Measurements from ENCODE around the gene DRC1.
"Not testable (repeated sequence)": the region's sequence is repeated elsewhere in the genome, so short reads cannot be mapped to it uniquely, and the experiment has no call there.

The DRC1 gene

GRCh38 chr2:26462511-26463243 lies 61.0 kb downstream of the DRC1 start:
- no peak for DNase-seq (ENCODE audit: low read depth in 1 of 2, low spot score in 1 of 2)

GRCh38 chr2:26463244-26464192 lies 61.8 kb downstream of the DRC1 start:
- DNase-seq (ENCODE audit: low read depth in 1 of 2, low spot score in 1 of 2) = no peak

GRCh38 chr2:26464390-26465265 lies 62.9 kb downstream of the DRC1 start:
- no peak for DNase-seq (ENCODE audit: low read depth in 1 of 2, low spot score in 1 of 2)

GRCh38 chr2:26465266-26465925 lies 63.7 kb downstream of the DRC1 start:
- DNase-seq (ENCODE audit: low read depth in 1 of 2, low spot score in 1 of 2) = no peak

GRCh38 chr2:26465981-26466471 lies 64.3 kb downstream of the DRC1 start:
- DNase-seq (ENCODE audit: low read depth in 1 of 2, low spot score in 1 of 2) = no peak

- DNase-seq (ENCODE audit: low read depth in 1 of 2, low spot score in 1 of 2) = no peak
Measured at GRCh38 chr2:26466662-26467310, 65.1 kb downstream of the DRC1 start.

- DNase-seq (ENCODE audit: low read depth in 1 of 2, low spot score in 1 of 2) = not testable (repeated sequence)
Measured at GRCh38 chr2:26468544-26468943, 66.8 kb downstream of the DRC1 start.

GRCh38 chr2:26469092-26469710 lies 67.5 kb downstream of the DRC1 start:
- peak in 1 of 2 donors; percentile 26 for DNase-seq (ENCODE audit: low read depth in 1 of 2, low spot score in 1 of 2)

GRCh38 chr2:26469955-26470354 lies 68.2 kb downstream of the DRC1 start:
- no peak for DNase-seq (ENCODE audit: low read depth in 1 of 2, low spot score in 1 of 2)

GRCh38 chr2:26470601-26471260 lies 69.0 kb downstream of the DRC1 start:
- no peak for DNase-seq (ENCODE audit: low read depth in 1 of 2, low spot score in 1 of 2)

- no peak for DNase-seq (ENCODE audit: low read depth in 1 of 2, low spot score in 1 of 2)
Measured at GRCh38 chr2:26471289-26471688, 69.6 kb downstream of the DRC1 start.

GRCh38 chr2:26471766-26472706 lies 70.3 kb downstream of the DRC1 start:
- no peak for DNase-seq (ENCODE audit: low read depth in 1 of 2, low spot score in 1 of 2)

GRCh38 chr2:26472821-26473655 lies 71.3 kb downstream of the DRC1 start:
- DNase-seq (ENCODE audit: low read depth in 1 of 2, low spot score in 1 of 2) = no peak

GRCh38 chr2:26473796-26474195 lies 72.1 kb downstream of the DRC1 start:
- DNase-seq (ENCODE audit: low read depth in 1 of 2, low spot score in 1 of 2) = no peak

GRCh38 chr2:26474261-26474785 lies 72.6 kb downstream of the DRC1 start:
- no peak for DNase-seq (ENCODE audit: low read depth in 1 of 2, low spot score in 1 of 2)

- no peak for DNase-seq (ENCODE audit: low read depth in 1 of 2, low spot score in 1 of 2)
Measured at GRCh38 chr2:26475037-26475436, 73.3 kb downstream of the DRC1 start.
